Astrocyte of the cerebellum (primary cell): ENCODE results near the gene CDH8.
A peak's percentile ranks its signal among the peaks of the same experiment; 100 is the strongest.

Source experiments
- DNase-seq: peaks from one replicate; pipeline ENCODE4 v3.0.0-alpha.2; 2011; ENCODE audit warnings: low read depth
- H3K4me3 ChIP-seq: 2 replicates; pipeline ENCODE4 v1.5.1; 2011; ENCODE audit warnings: mild to moderate bottlenecking, low read depth, low read length, moderate library complexity
- in situ Hi-C: cut with HindIII; loops from 2 replicates; pipeline ENCODE4 v1.10.0; 2017; ENCODE audit warnings: low sequenced_read_pairs
- TF ChIP-seq, protein P1 (sequence below): IDR thresholded peaks from 2 replicates; pipeline ENCODE4 v1.5.1; 2012; ENCODE audit warnings: low read length, low read depth, moderate library complexity, mild to moderate bottlenecking; ENCODE audit errors: missing control alignments

Gene CDH8

DNA sequence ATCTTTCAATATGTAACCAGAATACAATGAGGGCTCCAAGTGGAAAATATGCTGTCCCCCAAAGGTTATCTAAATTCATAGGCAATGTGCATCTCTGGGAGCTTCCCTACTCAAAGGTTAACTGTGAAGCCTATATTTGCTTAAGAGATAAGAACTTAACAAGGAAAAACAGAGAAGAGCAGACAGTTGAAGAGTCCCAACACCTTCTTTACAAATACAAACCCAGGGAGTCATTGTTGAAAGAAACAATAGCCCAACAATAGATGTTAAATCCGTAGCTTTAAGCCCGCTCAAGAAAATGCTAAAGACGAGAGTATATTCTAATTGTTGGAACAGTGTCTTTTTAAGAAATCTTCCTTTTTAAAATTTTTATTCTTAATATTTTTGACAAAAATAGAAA, 87.8 kb downstream of the CDH8 start:
- TF ChIP-seq, protein P1, sequence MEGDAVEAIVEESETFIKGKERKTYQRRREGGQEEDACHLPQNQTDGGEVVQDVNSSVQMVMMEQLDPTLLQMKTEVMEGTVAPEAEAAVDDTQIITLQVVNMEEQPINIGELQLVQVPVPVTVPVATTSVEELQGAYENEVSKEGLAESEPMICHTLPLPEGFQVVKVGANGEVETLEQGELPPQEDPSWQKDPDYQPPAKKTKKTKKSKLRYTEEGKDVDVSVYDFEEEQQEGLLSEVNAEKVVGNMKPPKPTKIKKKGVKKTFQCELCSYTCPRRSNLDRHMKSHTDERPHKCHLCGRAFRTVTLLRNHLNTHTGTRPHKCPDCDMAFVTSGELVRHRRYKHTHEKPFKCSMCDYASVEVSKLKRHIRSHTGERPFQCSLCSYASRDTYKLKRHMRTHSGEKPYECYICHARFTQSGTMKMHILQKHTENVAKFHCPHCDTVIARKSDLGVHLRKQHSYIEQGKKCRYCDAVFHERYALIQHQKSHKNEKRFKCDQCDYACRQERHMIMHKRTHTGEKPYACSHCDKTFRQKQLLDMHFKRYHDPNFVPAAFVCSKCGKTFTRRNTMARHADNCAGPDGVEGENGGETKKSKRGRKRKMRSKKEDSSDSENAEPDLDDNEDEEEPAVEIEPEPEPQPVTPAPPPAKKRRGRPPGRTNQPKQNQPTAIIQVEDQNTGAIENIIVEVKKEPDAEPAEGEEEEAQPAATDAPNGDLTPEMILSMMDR: no peak
- H3K4me3 ChIP-seq: no peak overlapping the region
- in situ Hi-C loops: no loop called here
- DNase-seq: no peak

DNA sequence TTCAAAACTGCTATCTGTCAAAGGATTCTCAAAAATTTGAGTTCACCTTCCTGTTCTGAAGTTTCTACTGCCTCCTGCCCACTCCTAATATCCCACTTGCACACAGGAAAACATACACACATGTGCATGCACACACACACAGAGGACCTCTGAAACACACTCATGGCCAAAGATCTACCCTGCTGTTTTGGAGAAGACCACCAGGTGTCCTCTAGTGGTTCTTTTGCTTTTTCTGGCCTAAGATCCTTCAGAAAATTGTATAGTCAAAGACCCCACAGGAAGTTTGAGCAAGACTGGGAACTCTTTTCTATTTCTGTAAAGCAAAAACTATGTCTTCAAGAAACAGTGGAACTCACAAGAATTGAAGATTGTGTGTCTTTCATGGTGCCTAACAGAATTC, 90.2 kb downstream of the CDH8 start:
- H3K4me3 ChIP-seq: no peak overlapping the region
- DNase-seq: no peak
- in situ Hi-C loops: no loop called here
- TF ChIP-seq, protein P1: no peak

DNA sequence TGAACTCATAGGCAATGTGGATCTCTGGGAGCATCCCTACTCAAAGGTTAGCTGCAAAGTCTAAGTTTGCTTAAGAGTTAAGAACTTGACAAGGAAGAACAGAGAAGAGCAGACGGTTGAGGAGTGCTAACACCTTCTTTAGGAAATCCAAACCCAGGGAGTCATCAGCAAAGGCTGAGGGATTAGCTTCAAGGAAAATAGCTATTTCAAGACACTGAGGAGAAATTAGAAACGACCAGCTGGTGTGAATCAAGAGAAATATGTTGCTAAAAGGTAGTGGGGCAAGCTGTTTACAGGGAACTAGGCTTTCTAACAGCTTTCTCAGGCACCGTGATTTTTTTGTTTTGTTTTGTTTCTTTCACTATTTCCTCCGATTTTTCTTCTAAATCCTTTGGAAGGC, 90.7 kb downstream of the CDH8 start:
- TF ChIP-seq, protein P1: no peak
- in situ Hi-C loops: no loop called here
- no peak for DNase-seq
- H3K4me3 ChIP-seq: no peak overlapping the region

DNA sequence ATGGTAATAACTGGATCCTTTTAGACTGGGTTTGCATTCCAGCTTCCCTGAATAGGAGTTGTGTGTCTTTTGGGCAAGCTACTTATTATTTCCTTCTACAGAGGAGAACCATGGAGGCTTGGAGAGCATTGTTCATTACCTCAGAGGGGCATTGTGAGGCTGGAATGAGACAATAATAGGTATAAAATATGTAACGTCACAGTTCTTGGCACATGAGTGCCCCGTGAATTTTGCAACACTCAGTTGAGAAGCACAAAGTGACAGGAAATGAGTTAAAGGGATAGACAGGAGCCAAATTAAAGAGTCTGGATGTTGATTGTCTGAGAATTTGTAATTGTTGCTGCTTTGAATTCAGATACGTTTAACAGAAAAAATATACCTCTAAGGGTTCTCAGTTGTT, 92.2 kb downstream of the CDH8 start:
- no peak for DNase-seq
- in situ Hi-C loops: no loop called here
- TF ChIP-seq, protein P1: no peak
- H3K4me3 ChIP-seq: no peak overlapping the region

DNA sequence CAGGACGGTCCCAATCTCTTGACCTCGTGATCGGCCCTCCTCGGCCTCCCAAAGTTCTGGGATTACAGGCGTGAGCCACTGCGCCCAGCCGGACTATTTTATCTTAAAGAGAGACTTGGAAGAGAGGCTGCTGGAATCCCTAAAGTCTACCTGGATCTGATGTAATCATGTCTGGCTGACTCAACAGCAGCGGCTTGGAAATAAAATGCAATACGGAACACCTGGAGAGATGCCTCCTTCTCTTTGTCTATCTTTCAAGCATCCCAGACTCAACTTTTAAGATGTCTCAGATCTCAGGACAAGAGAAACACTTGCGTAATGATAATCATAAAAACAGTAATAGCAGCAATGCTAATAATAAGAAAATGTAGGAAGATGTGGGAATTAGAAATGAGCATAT, 95.6 kb downstream of the CDH8 start:
- in situ Hi-C loops: no loop called here
- H3K4me3 ChIP-seq: no peak overlapping the region
- TF ChIP-seq, protein P1: no peak
- DNase-seq: no peak

DNA sequence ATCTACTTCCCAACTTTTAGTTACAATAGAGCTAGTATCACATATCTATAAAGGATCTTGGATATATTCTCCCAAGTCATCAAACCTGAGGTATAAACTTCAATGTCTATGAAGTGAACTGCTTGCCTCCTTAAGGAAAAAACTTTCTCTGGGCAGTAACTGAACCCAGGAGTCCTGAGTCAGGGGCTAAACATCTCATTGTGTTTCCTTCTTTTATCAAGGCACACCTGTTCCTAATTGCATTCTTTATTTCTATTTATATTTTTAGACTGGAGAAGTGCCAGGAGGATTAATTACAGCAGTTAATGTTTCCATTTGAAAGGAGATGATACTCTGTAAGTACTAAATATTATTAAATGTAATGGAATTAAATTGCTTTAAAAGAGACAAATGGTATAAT, 98.6 kb downstream of the CDH8 start:
- no peak overlapping the region for H3K4me3 ChIP-seq
- in situ Hi-C loops: no loop called here
- TF ChIP-seq, protein P1: no peak
- DNase-seq: no peak

DNA sequence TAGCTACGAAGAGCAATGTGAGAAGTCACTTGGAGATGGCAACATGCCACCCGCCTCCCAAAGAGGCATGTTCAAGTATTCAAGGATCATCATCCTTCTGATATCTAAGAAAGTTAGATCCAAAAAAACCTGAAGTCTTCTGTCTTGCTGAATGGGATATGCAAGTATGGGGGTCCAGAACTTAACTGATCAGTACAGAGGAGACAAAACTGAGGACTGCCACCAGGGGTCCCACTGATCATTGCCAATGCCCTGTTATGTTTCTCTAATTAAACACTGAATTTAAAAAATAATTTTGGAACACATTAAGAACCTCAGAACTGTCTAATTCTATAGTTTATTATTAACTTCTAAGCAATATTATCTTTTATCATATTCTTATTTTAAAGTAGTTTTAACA, 99.7 kb downstream of the CDH8 start:
- TF ChIP-seq, protein P1: peak; percentile 52
- no peak overlapping the region for H3K4me3 ChIP-seq
- in situ Hi-C loops: no loop called here
- no peak for DNase-seq
